ENCODE measurements around the gene TAAR8.
A peak's percentile ranks its signal among the peaks of the same experiment; 100 is the strongest.
"Not testable (repeated sequence)": the region's sequence is repeated elsewhere in the genome, so short reads cannot be mapped to it uniquely, and the experiment has no call there.

The TAAR8 gene

DNA sequence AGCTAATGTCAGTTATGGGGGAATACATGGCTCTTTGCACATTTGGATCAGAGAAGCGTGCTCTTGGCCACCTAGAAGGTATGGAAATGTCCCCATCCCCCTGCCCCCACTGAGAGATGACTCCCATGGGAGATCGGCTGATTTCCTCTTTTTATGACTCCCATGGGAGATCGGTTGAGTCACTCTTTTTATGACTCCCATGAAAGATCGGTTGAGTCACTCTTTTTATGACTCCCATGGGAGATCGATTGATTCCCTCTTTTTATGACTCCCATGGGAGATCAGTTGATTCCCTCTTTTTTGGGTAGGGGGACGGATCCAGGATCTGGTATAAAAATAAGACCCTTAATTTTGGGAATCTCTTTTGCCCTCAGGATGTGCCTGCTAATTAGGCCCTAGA, 24.7 kb upstream of the TAAR8 start:
- Histone ChIP-seq H3K79me2 (ENCODE audit: insufficient read depth, low read length) (no peaks in the 10 kb centered on the region), H3K9me3 (ENCODE audit: low read length) (0 out of 2 replicates have a peak, but pooled peaks cover 3% of the 10 kb centered on the region), H3K4me1 (ENCODE audit: insufficient read depth, low read length, severe bottlenecking) (peaks cover 10% of the 10 kb centered on the region), H3K4me3 (ENCODE audit: low read depth, low read length, poor library complexity, severe bottlenecking) (no peak overlapping the region), H3K27ac (ENCODE audit: low read depth, low read length, poor library complexity, severe bottlenecking) (no peak overlapping the region), H3F3A (ENCODE audit: insufficient read depth, low read length) (no peaks in the 10 kb centered on the region), H3K27me3 (ENCODE audit: insufficient read depth, low read length) (no peaks in the 10 kb centered on the region), H3K4me2 (ENCODE audit: low read length) (no peak overlapping the region), H3K36me3 (ENCODE audit: insufficient read depth, low read length) (no peaks in the 10 kb centered on the region), H3K9me2 (ENCODE audit: low read depth, low read length) (no peaks in the 10 kb centered on the region), H3K9ac (ENCODE audit: low read length) (no peak overlapping the region), H4K20me1 (ENCODE audit: insufficient read depth, low read length) (no peaks in the 10 kb centered on the region), H2AFZ (ENCODE audit: low read length) (no peak overlapping the region)
- TF ChIP-seq, protein P1, sequence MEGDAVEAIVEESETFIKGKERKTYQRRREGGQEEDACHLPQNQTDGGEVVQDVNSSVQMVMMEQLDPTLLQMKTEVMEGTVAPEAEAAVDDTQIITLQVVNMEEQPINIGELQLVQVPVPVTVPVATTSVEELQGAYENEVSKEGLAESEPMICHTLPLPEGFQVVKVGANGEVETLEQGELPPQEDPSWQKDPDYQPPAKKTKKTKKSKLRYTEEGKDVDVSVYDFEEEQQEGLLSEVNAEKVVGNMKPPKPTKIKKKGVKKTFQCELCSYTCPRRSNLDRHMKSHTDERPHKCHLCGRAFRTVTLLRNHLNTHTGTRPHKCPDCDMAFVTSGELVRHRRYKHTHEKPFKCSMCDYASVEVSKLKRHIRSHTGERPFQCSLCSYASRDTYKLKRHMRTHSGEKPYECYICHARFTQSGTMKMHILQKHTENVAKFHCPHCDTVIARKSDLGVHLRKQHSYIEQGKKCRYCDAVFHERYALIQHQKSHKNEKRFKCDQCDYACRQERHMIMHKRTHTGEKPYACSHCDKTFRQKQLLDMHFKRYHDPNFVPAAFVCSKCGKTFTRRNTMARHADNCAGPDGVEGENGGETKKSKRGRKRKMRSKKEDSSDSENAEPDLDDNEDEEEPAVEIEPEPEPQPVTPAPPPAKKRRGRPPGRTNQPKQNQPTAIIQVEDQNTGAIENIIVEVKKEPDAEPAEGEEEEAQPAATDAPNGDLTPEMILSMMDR (IDR thresholded peaks at IDR 0.05; ENCODE audit: low read length): no peak
- no peak for TF ChIP-seq EZH2 (IDR thresholded peaks at IDR 0.05; ENCODE audit: borderline replicate concordance, low read length)

DNA sequence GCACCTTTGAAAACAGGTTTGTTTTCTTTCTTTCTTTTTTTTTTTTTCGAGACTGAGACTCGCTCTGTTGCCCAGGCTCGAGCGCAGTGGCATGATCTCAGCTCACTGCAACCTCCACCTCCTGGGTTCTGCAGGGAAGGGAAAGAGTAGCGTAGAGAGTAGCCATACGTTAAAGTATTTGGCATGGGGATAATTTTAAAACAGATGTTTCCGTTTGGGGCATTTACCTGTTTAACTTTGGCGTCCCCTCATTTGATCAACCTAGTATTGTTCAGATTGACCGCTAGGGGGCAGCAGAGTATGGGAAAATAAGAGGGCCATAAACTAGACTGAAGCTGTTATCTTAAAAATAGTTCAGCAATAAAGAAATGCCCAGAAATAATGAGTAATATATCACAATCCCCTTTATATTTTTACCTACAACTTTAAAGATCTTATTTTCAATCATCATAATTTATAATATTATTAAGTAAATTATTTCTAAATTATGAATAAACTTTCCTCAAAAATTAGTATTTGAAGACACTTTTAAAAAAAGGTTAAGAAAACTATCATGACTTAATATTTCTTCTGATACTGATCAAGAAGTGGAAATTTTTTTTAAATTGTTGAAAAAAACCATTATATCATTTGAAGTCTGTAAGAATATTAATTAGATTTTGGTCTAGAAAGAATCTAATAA, 22.0 kb upstream of the TAAR8 start:
- Histone ChIP-seq H3K9ac (ENCODE audit: low read length) (peak overlapping the region; percentile 33; the same call in 1 of the 2 replicates), H3F3A (ENCODE audit: insufficient read depth, low read length) (no peaks in the 10 kb centered on the region), H3K4me3 (ENCODE audit: low read depth, low read length, poor library complexity, severe bottlenecking) (peak overlapping the region; percentile 56), H3K9me2 (ENCODE audit: low read depth, low read length) (no peaks in the 10 kb centered on the region), H4K20me1 (ENCODE audit: insufficient read depth, low read length) (no peaks in the 10 kb centered on the region), H2AFZ (ENCODE audit: low read length) (peak overlapping the region; percentile 54; the same call in 1 of the 2 replicates), H3K27ac (ENCODE audit: low read depth, low read length, poor library complexity, severe bottlenecking) (no peak overlapping the region), H3K79me2 (ENCODE audit: insufficient read depth, low read length) (no peaks in the 10 kb centered on the region), H3K9me3 (ENCODE audit: low read length) (0 out of 2 replicates have a peak, but pooled peaks cover 3% of the 10 kb centered on the region), H3K4me2 (ENCODE audit: low read length) (peak overlapping the region; percentile 78), H3K36me3 (ENCODE audit: insufficient read depth, low read length) (no peaks in the 10 kb centered on the region), H3K27me3 (ENCODE audit: insufficient read depth, low read length) (no peaks in the 10 kb centered on the region), H3K4me1 (ENCODE audit: insufficient read depth, low read length, severe bottlenecking) (peaks cover 10% of the 10 kb centered on the region)
- TF ChIP-seq, protein P1 (IDR thresholded peaks at IDR 0.05; ENCODE audit: low read length): peak; percentile 78
- TF ChIP-seq EZH2 (IDR thresholded peaks at IDR 0.05; ENCODE audit: borderline replicate concordance, low read length): no peak

- not testable (repeated sequence) for H3K36me3 ChIP-seq (ENCODE audit: insufficient read depth, low read length); H3K9me3 ChIP-seq (ENCODE audit: low read length); H3K4me2 ChIP-seq (ENCODE audit: low read length); H3F3A ChIP-seq (ENCODE audit: insufficient read depth, low read length); H4K20me1 ChIP-seq (ENCODE audit: insufficient read depth, low read length); H3K4me3 ChIP-seq (ENCODE audit: low read depth, low read length, poor library complexity, severe bottlenecking); H3K79me2 ChIP-seq (ENCODE audit: insufficient read depth, low read length); H3K27me3 ChIP-seq (ENCODE audit: insufficient read depth, low read length); H3K9me2 ChIP-seq (ENCODE audit: low read depth, low read length); H3K9ac ChIP-seq (ENCODE audit: low read length); H3K4me1 ChIP-seq (ENCODE audit: insufficient read depth, low read length, severe bottlenecking); H2AFZ ChIP-seq (ENCODE audit: low read length); H3K27ac ChIP-seq (ENCODE audit: low read depth, low read length, poor library complexity, severe bottlenecking)
Observed at GRCh38 chr6:132534546-132534945, 17.9 kb upstream of the TAAR8 start.

DNA sequence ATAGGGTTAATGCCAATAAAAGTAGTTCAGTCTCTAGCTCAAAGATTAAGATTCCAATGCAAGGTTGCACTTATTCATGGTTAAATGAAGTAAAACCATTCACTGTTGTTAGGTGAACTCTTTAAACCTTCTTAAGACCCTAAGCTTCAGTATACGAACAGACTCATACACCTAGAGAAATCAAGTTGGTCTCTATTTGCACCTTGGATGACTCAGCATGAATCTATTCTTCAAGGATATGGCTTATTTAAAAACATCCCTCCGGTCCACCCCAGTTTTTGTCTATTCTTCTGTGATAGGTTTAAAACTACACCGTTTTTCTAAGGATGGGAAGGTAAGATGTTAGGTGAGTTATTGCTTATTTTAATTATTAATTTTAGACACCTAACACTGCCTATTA, 15.3 kb upstream of the TAAR8 start:
- Histone ChIP-seq H3K27me3 (ENCODE audit: insufficient read depth, low read length) (no peaks in the 10 kb centered on the region), H4K20me1 (ENCODE audit: insufficient read depth, low read length) (no peaks in the 10 kb centered on the region), H3K4me2 (ENCODE audit: low read length) (no peak overlapping the region), H3K79me2 (ENCODE audit: insufficient read depth, low read length) (no peaks in the 10 kb centered on the region), H3K9ac (ENCODE audit: low read length) (no peak overlapping the region), H3K36me3 (ENCODE audit: insufficient read depth, low read length) (no peaks in the 10 kb centered on the region), H3K9me2 (ENCODE audit: low read depth, low read length) (no peaks in the 10 kb centered on the region), H2AFZ (ENCODE audit: low read length) (no peak overlapping the region), H3F3A (ENCODE audit: insufficient read depth, low read length) (no peaks in the 10 kb centered on the region), H3K4me3 (ENCODE audit: low read depth, low read length, poor library complexity, severe bottlenecking) (no peak overlapping the region), H3K4me1 (ENCODE audit: insufficient read depth, low read length, severe bottlenecking) (no peaks in the 10 kb centered on the region), H3K27ac (ENCODE audit: low read depth, low read length, poor library complexity, severe bottlenecking) (no peak overlapping the region), H3K9me3 (ENCODE audit: low read length) (no peaks in the 10 kb centered on the region)
- TF ChIP-seq, protein P1 (IDR thresholded peaks at IDR 0.05; ENCODE audit: low read length): no peak
- no peak for TF ChIP-seq EZH2 (IDR thresholded peaks at IDR 0.05; ENCODE audit: borderline replicate concordance, low read length)
